ENCODE measurements around the gene AICDA. TPM values are rescaled to one million over a fixed set of nuclear protein-coding genes. Genes with fewer than 3 reads are reported as not detected.

Gene AICDA
- total RNA-seq, 1 donor from 2014 or later = not detected

GRCh38 chr12:8554451-8555195, 58.0 kb downstream of the AICDA start:
- no peak for DNase-seq (ENCODE audit: low spot score)

GRCh38 chr12:8553088-8553627, 59.5 kb downstream of the AICDA start:
- no peak for DNase-seq (ENCODE audit: low spot score)

Other genes with a start within 250 kb of the AICDA start
- not detected for gene CLEC6A, start 156.9 kb downstream of the AICDA start, total RNA-seq
- gene CLEC4D, start 99.4 kb downstream of the AICDA start, total RNA-seq = not detected
- gene CLEC4E, start 72.0 kb downstream of the AICDA start, total RNA-seq = 0.52 TPM
- 17.0 TPM for gene MFAP5, start 50.0 kb upstream of the AICDA start, total RNA-seq
- gene RIMKLB, start 85.1 kb upstream of the AICDA start, total RNA-seq = 43.4 TPM
- 5.9 TPM for gene A2ML1, start 209.8 kb upstream of the AICDA start, total RNA-seq